GM12872 (cell line): ENCODE data around the gene SLC7A10.

Experiments used
- TF ChIP-seq, protein P1 (sequence below): IDR thresholded peaks from 3 replicates; pipeline ENCODE4 v1.5.1; 2011; ENCODE audit warnings: low read depth, mild to moderate bottlenecking, low read length, moderate library complexity; ENCODE audit not compliant: insufficient read depth

SLC7A10 gene

DNA sequence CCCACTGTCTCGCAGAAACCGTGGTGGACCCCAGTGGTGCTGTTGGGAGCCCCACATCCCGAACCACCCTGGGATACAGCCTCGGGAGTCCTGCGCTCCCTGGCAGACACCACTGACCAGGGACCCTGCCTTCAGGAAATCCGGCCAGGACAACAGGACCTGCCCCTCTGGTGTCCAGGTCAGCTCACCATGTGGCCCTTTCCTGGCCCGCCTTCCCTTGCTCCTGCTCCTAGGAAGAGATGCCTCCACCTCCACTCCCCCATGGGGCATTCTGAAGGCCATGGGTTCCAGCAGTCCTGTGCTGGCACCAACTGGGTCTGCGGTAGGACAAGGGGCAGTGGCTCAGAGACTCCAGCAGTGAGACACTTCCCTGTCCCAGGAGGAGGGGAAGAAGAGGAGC lies 22.5 kb upstream of the SLC7A10 start:
- TF ChIP-seq, protein P1, sequence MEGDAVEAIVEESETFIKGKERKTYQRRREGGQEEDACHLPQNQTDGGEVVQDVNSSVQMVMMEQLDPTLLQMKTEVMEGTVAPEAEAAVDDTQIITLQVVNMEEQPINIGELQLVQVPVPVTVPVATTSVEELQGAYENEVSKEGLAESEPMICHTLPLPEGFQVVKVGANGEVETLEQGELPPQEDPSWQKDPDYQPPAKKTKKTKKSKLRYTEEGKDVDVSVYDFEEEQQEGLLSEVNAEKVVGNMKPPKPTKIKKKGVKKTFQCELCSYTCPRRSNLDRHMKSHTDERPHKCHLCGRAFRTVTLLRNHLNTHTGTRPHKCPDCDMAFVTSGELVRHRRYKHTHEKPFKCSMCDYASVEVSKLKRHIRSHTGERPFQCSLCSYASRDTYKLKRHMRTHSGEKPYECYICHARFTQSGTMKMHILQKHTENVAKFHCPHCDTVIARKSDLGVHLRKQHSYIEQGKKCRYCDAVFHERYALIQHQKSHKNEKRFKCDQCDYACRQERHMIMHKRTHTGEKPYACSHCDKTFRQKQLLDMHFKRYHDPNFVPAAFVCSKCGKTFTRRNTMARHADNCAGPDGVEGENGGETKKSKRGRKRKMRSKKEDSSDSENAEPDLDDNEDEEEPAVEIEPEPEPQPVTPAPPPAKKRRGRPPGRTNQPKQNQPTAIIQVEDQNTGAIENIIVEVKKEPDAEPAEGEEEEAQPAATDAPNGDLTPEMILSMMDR, result no peak

DNA sequence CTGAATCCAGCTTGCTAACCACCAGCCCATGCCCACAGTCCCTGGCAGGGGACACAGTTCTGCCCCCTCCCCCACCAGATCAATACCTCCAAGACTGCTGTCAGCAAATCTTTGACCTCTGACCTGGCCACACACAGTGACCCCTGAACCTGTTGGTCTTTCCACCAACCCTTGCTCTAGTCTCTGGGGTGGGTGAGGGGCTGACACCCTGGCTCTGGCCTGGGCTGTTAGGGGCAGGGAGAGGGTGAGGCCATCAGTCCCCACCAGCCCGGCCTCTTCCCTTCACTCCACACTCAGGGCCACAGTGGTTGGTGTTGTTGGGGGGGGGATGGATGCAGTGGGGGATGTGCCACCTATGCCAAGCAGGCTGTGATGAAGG lies 21.8 kb upstream of the SLC7A10 start:
- TF ChIP-seq, protein P1, result no peak

DNA sequence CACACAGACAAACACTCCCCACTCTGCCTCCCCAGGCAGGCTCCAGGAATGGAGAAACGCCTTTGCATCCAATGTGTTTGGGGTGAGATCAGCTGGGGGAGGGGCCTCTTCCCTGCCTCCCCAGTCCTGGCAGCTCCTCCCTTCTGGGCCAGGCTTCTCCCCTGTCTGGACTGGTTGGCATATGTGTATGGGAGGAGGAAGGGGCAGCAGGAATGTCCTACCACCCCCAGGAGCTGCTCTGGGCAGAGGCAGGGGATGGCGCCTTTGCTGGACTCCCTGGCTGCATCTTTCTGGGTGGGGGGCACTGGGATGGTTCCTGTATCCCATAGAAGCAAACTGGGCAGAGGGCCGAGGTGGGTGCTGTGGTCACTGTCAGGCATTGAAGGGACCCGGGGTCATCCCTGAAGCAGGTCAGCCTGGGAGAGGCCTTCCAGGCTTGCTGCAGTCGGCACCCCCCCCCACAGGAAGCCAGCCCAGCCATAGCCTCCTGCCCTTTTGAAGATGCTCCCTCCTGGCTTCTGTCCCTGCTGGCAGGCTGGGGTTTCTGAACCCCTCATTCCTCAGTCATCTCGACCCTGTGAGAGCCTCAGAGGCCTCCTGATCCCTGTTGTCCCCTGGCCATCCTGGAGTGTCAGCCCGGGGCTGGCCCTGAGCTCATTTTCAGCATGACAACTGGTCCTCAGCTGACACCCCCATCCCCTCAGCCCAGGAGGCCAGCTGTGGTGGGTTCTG lies 21.2 kb upstream of the SLC7A10 start:
- TF ChIP-seq, protein P1, result no peak

DNA sequence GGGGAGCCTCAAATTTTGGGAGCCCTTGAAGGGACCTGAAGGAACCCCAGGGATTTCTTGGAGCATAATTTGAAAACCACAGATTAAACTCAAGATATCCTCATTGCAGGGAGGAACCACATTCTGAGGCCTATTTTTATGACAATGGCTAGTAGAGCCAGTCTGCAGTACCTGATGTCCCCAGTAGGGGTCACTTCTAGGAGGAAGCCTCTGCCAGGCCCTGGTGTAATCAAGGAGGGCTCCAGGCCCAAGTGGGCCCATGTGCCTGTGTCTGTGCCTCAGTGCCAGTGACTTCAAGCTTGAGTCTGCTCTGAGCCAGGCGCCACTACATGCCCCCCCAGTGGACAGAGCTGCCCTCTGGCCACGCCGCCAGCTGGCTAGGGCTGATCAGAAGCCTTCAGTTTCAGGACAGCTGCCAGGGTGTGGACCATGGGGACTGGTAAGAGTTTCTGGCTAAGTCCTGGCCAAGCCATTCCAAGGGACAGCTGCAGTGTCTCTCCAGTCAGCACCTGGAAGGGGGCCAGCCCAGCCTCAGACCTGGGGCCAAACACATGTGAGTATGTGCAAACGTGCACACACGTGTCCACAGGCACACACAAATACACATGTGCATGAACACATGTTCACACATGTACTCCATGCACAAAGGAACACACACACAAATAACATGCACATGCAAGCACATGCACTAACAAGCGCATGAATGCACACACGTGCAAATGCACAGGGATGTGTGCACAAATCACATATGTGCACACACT lies 20.5 kb upstream of the SLC7A10 start:
- TF ChIP-seq, protein P1, result peak; percentile 74

DNA sequence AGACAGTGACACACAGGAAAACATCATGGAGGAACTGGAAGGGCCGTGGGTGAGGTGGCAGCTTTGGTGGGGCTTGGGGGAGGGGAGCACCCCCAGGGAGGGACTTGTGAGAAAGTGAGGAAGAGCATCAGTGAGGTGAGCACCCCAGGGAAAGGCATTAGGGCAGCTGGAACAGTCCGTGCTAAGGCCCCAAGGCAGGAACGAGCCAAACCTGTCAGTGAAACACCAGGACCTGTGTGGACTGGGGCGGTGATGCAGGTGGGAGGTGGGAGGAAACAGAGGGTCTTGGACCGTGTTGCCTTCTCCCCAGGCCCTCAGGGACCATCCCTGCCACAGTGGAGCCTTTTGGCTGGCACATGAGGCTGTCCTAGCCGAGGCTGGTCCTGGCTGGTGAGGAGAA lies 17.3 kb upstream of the SLC7A10 start:
- TF ChIP-seq, protein P1, result no peak

DNA sequence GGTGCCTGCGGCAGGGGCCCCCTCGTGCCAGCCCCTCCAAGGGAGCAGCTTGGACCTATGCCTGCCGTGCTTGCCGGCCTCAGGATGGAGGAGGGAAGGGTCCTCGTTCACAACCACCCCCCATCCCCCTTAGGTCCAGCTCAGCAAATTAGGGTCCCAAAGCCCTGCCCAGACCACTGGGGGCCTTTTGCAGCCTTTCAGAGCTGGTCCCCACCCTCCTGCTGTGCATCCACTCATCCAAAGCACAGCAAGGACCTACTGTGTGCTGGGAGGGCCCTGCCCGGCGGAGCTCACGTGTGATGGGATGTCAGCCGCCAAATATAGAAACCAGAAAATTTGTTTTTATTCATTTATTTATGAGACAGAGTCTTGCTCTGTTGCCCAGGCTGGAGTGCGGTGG lies 16.5 kb upstream of the SLC7A10 start:
- TF ChIP-seq, protein P1, result no peak

DNA sequence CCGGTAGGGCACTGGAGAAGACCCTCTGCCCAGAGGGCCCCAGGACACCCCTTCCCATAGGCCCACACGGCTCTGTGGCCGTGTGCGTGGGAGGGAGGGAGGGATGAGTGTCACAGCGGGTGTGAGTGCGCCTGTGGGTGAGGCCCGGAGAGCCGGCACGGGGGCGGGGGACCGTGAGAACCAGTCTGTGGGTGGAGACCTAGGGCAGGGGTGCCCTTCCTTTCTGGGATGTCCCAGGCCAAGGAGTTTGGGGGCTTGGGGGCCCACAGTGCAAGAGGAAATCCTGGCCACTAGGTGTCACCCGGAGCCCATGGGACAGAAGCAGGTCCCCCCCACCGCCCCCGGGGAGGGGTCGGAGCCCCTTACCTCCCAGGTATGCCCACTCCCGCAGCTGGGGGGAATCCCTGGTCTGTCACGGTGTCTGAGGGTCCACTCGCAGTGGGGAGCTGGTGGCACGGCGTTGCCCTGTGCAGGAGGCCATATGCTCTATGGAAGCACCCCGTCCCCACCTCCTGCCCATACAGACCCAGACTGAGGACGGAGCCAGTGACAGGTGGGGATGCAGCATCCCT lies 16.0 kb upstream of the SLC7A10 start:
- TF ChIP-seq, protein P1, result peak; percentile 66
